Measurements from ENCODE around the gene GARIN5A.

The GARIN5A gene

GRCh38 chr19:50432221-50433028 lies 44.2 kb downstream of the GARIN5A start, which contains the start of gene MYBPC2:
MYBPC2 (plus strand) TSS chr19:50432892; CDS start chr19:50432954, 62 bp downstream.
- no peak for DNase-seq

GRCh38 chr19:50431343-50432220 lies 45.1 kb downstream of the GARIN5A start:
- peak; percentile 79 for DNase-seq

DNA sequence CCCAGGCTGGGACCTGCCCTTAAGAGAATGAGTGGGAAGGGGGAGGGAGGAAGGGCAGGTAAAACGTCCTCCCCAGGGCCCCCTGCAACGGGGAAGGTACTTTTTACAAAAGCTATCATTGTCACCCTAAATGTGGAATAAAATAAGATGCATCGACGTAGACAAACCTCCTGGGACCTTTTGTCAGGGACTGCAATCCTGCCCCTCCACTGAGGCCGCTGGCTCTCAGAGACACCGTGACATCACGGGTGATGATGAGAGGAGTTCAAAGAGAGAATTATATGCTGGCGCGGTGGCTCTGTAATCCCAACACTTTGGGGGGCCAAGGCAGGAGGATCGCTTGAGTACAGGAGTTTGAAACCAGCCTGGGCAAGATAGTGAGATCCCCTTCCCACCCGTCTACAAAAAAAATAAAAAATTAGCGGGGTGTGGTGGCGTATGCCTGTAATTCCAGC lies 45.7 kb downstream of the GARIN5A start:
- DNase-seq = no peak

DNA sequence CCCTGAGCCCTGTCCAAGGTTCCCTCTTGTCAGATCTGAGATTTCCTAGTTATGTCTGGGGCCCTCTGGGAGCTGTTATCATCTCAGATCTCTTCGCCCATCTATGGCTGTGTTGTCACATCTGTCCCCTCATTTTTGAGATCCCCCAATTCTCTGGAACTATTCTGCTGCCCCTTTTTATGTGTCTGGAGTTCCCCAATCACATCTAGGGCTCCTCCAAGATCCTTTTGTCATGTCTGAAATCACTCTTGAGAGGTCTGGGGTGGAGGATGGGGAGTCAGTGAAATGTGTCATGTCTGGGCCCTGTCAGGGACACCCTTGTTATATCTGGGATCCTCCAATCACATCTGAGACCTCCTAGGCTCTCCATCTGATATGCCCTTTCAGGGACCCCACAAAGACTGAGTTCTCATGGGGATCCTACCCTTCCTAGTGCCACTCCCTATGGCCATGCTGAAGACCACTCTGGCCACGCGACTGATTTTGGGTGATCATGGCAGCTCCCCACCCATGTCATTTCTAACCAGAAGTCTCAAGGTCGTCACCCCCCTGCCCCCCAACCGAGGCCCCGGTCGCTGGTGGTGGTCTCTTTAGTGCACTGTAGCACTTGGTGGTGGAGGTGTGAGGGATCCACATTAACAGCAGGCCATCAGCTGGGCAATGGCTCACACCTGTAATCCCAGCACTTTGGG lies 47.7 kb downstream of the GARIN5A start:
- DNase-seq = no peak

- no peak for DNase-seq
These were observed 48.6 kb downstream of the GARIN5A start for GRCh38 chr19:50427997-50428425.

GRCh38 chr19:50427318-50427925 lies 49.2 kb downstream of the GARIN5A start:
- no peak for DNase-seq

- DNase-seq = no peak
These were observed 51.1 kb downstream of the GARIN5A start for GRCh38 chr19:50425581-50425980.

DNA sequence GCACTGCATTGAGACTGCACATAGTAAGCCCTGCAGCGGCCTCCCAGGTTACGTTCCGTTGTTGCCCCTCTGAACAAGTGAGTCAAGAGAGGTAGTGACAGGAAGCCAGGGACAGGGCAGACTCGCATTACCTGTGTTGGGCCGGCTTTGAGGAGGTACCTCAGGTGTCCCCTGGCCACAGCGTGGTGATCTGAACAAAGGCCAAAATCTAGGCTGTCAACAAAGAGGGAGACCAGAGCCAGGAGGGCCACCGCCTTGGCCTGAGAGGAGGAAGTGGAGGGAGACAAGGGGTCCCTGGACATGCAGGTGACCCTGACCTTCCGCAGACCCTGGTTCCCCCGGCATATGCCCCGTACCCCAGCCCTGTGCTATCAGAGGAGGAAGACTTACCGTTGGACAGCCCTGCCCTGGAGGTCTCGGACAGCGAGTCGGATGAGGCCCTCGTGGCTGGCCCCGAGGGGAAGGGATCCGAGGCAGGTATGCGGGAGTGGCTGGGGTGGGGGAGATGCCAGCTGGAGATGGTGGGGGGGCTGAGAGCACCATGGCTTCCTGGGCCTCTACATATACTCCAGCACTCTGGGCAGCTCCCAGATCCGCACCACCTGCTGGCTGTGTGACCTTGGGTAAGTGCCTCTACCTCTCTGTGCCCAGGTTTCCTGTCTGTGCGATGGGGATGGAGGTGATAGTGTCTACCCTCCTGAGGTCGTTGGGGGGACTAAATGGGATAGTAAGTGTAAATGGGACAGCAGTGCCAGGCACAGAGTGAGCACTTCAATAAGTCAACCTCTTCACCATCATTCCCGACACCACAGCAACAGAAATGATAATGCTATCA lies 53.2 kb downstream of the GARIN5A start:
- DNase-seq = no peak

- DNase-seq = no peak
These were observed 54.0 kb downstream of the GARIN5A start for GRCh38 chr19:50422397-50423278.

DNA sequence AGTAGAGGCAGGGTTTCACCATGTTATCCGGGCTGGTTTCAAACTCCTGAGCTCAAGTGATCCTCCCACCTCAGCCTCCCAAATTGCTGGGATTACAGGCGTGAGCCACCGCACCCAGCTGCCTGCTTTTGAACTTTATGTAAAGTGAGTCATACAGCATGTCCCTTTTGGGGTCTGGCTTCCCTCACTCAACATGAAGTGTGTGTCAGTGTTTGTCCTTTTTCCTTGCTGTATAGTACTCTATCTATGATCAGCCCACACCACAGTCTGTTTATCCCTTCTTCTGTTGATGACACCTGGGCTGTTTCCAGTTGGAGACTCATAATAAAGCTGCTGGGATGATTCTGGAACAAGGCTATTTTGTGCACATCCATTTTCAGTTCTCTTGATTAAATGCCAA lies 55.8 kb downstream of the GARIN5A start:
- DNase-seq = no peak

DNA sequence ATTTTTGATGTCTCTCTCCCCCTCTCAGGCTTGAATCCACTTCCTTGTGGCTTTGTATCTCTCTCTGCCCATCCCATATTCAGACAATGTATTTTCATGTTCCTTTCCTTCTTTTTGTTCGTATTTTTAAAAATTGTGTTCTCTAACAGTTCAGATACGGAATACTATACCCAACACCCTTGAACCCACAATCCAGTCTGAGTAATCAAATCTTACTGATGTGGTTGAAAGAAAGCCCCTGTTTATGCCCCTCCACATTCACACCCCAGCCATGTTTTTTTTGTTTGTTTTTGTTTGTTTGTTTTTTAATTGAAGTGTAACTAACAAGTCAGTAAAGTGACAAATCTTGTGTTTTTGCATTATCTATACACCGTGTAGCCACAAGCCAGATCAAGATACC lies 56.5 kb downstream of the GARIN5A start:
- DNase-seq = no peak

GRCh38 chr19:50419580-50420035 lies 57.0 kb downstream of the GARIN5A start:
- DNase-seq = no peak

GRCh38 chr19:50419022-50419579 lies 57.5 kb downstream of the GARIN5A start:
- no peak for DNase-seq

- no peak for DNase-seq
These were observed 58.2 kb downstream of the GARIN5A start, which contains the start of gene SPIB for GRCh38 chr19:50418176-50419021. SPIB (plus strand) TSS chr19:50418938; CDS start chr19:50418963, 25 bp downstream.

DNA sequence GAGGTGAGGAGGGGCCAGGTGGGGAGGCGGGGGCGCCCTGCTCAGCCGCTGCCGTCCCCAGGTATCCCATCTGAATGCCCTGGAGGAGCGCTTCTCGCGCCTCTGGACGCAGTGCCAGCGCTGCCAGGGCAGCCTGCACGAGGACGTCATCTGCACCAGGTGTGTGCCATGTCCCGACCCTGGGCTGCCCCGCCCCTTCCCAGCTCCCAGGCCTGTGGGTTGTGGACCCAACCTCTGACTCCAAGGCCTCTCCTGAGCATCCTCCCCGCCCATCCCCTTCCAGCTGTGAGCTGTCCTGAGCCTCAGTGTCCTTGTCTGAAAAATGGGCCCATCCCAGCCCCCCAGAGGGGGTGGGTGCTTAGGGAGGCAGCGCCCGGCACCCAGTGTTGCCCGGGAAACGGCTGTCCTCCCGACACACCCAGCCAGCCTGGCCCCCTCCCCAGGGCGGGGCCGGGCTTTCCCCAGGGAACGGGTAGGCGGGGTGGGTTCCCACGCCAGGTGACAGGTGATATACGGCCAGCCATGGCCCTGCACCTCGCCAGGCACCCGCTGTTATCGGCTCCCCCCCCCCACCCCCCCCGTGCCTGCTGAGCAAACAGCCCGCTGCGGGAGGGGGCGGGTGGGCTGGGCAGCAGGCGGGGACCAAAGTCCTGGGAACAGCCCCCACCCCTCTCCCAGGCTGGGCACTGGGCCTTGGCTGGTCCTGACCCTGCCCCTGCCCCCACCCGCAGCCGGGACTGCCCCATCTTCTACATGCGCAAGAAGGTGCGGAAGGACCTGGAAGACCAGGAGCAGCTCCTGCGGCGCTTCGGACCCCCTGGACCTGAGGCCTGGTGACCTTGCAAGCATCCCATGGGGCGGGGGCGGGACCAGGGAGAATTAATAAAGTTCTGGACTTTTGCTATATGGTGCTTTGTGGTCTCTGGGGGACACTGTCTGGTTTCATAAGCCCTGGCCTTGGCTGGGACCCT lies 59.3 kb downstream of the GARIN5A start:
- peak; percentile 44 for DNase-seq
